Measurements from ENCODE around the gene OR8B8.
"Not testable (repeated sequence)": the region's sequence is repeated elsewhere in the genome, so short reads cannot be mapped to it uniquely, and the experiment has no call there.

OR8B8 gene

GRCh38 chr11:124463990-124464389 lies 18.5 kb upstream of the OR8B8 start:
- no peak for DNase-seq (ENCODE audit: insufficient read length, low spot score)
- TF ChIP-seq, protein P1, sequence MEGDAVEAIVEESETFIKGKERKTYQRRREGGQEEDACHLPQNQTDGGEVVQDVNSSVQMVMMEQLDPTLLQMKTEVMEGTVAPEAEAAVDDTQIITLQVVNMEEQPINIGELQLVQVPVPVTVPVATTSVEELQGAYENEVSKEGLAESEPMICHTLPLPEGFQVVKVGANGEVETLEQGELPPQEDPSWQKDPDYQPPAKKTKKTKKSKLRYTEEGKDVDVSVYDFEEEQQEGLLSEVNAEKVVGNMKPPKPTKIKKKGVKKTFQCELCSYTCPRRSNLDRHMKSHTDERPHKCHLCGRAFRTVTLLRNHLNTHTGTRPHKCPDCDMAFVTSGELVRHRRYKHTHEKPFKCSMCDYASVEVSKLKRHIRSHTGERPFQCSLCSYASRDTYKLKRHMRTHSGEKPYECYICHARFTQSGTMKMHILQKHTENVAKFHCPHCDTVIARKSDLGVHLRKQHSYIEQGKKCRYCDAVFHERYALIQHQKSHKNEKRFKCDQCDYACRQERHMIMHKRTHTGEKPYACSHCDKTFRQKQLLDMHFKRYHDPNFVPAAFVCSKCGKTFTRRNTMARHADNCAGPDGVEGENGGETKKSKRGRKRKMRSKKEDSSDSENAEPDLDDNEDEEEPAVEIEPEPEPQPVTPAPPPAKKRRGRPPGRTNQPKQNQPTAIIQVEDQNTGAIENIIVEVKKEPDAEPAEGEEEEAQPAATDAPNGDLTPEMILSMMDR (IDR thresholded peaks at IDR 0.05; ENCODE audit: insufficient read depth, missing control alignments), result no peak

DNA sequence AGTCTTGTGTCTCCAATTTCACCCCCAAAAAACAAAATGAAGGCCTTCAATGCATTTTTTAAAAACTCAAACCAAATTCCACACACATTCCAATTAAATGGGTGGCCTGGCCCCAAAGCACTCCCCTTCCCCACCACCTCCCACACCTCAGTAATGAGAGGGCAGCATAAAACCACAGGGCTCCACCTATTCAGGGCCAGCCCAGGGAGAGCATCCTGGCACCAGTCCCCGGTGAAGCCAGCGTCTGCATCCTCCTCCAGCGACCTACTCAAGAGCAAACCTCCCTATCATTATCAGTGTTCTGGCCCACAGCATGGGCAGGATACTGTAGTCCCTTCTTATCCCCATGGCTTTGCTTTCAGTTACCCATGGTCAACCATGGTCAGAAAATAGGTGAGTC lies 17.8 kb upstream of the OR8B8 start:
- DNase-seq (ENCODE audit: insufficient read length, low spot score) (no peak), FAIRE-seq (no peak)

More at GRCh38 chr11:124463990-124464389, 18.5 kb upstream of the OR8B8 start:
- no peak for FAIRE-seq

DNA sequence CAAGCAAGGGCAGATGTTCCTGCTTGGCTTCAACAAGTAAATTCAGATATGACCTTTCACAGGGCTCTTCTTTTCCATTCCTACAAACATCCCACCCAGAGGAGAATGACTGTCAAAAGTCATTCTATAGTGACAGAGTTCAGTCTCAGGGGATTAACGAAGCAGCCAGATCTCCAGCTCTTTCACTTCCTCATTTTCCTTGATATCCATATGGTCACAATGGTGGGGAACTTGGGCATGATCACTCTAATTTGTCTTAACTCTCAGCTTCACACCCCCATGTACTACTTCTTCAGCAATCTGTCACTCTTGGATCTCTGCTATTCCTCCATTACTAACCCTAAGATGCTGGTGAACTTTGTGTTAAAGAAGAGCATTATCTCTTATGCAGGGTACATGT lies 15.0 kb upstream of the OR8B8 start:
- TF ChIP-seq, protein P1 (IDR thresholded peaks at IDR 0.05; ENCODE audit: insufficient read depth, missing control alignments), result no peak
- no peak for DNase-seq (ENCODE audit: insufficient read length, low spot score)
- no peak for FAIRE-seq

More for the DNA sequence above, 17.8 kb upstream of the OR8B8 start:
- TF ChIP-seq, protein P1 (IDR thresholded peaks at IDR 0.05; ENCODE audit: insufficient read depth, missing control alignments), result no peak

DNA sequence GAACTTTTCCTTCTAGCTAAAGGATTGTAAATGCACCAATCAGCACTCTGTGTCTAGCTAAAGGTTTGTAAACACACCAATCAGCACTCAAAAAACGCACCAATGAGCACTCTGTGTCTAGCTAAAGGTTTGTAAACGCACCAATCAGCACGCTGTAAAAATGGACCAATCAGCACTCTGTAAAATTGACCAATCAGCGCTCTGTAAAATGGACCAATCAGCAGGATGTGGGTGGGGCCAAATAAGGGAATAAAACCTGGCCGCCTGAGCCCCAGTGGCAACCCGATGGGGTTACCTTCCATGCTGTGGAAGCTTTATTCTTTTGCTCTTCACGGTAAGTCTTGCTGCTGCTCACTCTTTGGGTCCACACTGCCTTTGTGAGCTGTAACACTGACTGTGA lies 13.9 kb upstream of the OR8B8 start:
- not testable (repeated sequence) for DNase-seq (ENCODE audit: insufficient read length, low spot score); FAIRE-seq

GRCh38 chr11:124454552-124454951 lies 9.1 kb upstream of the OR8B8 start:
- DNase-seq (ENCODE audit: insufficient read length, low spot score), result no peak
- TF ChIP-seq, protein P1 (IDR thresholded peaks at IDR 0.05; ENCODE audit: insufficient read depth, missing control alignments), result no peak
- no peak for FAIRE-seq

DNA sequence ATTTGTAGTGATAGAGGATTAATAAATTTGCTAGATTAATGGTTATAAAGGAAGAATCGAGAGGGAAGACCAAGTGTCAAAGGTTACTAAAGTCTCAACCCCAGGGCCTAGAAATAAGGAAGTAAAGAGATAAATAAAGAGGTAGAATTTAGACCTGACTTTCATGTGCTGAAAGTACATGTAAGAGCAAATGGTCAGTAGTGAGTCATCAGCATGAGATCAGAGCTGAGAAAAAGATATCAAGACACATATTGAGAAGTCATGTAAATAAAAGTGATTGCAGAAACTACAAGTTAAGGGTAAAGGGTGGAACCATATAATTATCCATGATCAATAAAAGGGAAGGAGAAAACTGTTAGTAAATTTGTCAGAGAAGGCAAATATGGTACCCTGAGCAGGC lies 1.4 kb upstream of the OR8B8 start:
- FAIRE-seq, result no peak
- TF ChIP-seq, protein P1 (IDR thresholded peaks at IDR 0.05; ENCODE audit: insufficient read depth, missing control alignments), result no peak
- no peak for DNase-seq (ENCODE audit: insufficient read length, low spot score)

DNA sequence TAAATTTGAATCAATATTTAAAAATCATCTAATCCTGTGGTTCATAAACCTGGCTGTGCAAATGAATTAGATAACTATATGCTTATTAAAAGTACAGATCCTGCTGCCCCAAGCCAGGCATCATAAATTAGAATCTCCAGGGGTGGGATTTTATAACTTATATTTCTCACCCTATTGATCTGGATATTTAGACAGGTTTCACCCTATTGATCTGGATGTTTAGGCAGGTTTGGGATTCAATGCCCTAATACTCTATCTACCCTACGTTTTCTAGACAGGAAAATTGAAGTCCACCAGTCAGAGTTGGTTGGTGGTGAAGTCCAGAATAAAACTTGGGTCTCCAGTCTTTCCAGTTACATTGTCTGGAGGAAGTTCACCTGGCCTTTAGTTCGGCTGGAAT lies 2.6 kb downstream of the OR8B8 start:
- TF ChIP-seq, protein P1 (IDR thresholded peaks at IDR 0.05; ENCODE audit: insufficient read depth, missing control alignments), result no peak
- FAIRE-seq (no peak), DNase-seq (ENCODE audit: insufficient read length, low spot score) (no peak)

DNA sequence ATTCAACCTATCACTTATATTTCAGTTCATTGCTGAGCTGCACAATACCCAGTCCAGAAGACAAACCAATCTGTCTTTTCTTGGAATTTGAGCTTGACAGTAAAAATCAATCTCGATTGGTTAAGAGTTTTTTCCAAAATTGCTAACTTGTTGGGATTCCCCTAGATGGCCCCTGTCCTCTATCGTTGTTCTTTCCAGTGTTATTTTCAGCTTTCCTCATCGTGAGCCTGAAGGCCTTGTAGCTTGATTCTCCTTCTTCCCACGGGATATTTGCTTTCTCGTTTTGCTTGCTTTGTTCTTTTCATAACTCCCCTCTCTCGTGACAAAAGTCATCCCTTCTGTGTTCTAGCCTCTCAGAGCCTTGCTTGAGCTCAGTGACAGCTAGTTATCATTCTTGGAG lies 3.1 kb downstream of the OR8B8 start:
- no peak for DNase-seq (ENCODE audit: insufficient read length, low spot score)
- FAIRE-seq, result no peak
- TF ChIP-seq, protein P1 (IDR thresholded peaks at IDR 0.05; ENCODE audit: insufficient read depth, missing control alignments), result no peak

Data from D721Med (cell line).